ENCODE measurements around the gene ZNRF2.
A peak's percentile ranks its signal among the peaks of the same experiment; 100 is the strongest.

Gene ZNRF2

GRCh38 chr7:30406664-30407425 lies 122.4 kb downstream of the ZNRF2 start:
- no peak for DNase-seq (ENCODE audit: low read depth)

DNA sequence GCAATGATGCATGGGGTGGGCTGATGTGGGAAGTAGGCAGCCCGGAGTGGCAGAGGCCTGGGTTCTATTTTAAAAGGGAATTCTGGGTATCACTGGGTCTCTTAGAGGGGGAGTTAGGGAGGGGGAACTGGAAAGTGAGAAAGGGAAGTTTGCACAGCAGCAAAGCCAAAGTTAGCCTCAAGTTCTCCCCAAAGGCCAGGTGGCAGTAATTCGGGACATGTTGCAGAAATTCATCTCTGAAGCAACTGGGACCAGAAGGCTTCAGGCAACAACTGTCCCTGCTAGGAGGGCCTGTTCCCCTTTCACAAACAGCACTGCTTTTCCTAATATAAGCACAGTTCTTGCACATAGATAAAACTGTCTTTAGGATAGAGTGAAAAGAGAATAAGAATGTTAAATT lies 126.8 kb downstream of the ZNRF2 start:
- DNase-seq (ENCODE audit: low read depth), result no peak

DNA sequence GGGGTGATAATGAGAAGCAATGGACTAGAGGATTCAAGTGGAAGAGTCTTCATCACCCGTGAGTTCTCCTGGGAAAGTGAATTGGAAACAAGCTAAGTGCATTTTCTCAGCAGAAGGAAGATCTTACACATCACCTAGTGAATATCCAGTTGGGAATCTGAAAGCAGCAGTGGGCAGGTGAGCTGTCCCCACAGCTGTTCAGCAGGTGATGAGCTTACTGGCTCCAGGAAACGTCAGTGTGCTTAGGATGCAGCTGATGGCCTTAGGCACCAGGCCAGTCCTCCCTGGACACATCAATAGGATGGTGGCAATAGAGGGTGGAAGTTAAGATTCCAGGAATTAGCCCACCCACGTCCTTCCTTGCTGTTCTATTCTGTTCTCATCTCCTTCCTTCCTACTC lies 127.5 kb downstream of the ZNRF2 start:
- DNase-seq (ENCODE audit: low read depth), result no peak

DNA sequence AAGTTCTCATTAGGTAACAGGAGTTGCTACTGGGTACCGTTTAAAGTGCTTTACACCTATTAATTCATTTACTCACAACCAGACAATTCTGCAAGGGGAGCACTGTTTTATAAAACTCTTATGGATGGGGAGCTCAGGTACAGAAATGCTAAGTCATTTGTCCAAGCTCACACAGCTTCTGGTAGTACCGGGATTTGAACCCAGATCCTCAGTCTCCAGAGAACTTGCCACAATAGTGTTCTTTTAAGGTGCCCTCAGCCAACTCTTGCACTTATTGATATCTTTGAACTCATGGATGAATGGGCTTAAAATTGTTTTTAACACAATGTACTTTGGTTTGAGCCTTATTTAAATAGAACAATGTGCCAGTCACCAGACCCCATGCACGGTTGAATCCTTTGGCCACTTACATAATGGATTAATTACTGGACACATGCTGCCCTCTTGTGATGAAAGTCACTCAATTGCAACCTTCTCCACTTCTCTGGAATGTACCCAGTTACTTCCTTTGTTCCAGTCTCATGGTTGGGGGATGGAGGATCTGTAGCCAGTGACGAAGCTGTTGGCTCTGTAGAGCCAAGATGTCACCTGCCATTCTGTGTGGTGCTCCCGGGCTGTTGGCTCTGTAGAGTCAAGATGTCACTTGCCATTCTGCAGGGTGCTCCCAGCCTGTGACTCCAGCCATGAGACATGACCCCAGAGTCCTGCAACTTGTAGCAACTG lies 128.5 kb downstream of the ZNRF2 start:
- DNase-seq (ENCODE audit: low read depth), result peak; percentile 43

DNA sequence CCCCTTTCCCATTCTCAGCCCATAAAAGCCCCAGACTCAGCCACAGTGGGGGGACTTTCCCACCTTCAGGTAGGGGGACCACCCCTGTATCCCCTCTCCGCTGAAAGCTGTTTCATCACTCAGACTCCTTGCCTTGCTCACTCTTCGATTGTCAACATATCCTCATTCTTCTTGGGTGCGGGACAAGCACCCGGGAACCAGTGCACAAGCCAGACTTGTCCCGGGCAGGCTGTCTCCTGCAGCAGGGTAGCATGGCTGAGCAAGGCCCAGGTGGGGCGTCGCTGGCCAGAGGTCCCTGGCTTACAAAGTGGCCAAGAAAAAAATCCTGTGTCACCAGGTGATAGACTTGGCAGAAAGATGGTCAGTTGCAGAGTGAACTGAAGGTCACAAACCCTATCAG lies 129.5 kb downstream of the ZNRF2 start:
- no peak for DNase-seq (ENCODE audit: low read depth)

Data from HS-27A (cell line).